ENCODE measurements around the gene PEX14. TPM values are rescaled to one million over a fixed set of nuclear protein-coding genes. Genes with fewer than 3 reads are reported as not detected.

PEX14 gene
- total RNA-seq, 2 experiments from 2014 or later, result 13.3 to 14.8 TPM

DNA sequence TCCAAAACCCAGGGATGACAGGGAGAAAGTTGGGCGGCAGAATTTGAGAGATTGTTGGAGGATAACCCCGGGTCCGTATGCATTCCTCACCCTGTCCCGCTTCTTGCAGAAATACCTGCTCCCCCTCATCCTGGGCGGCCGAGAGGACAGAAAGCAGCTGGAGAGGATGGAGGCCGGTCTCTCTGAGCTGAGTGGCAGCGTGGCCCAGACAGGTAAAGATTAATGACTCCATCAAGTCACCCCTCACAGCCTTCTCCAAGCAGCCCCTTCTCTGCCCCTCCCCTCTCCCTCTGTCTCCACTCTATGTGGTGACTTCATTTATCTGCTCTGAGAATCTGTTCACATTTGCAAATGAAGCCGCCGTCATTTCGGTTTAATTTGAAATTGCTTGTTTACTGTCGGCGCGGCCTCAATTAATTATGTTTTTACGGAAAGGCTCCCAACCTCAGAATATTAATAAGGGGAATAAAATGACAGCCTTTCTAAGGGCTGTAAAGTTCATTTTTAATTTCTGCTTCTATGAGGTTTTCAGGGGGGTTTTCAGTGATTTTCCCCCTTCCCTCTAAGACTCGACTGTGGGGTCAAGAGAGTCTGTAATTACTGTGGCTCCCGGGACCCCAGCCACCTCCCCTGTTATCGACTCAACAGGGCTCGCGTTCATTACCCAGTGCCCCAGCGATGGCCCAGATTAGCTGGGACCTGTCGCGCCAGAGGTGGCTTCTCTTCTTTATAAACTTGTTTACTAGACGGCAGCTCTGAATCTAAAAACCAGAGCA is 148.3 kb downstream of the PEX14 start:
- TF ChIP-seq, protein P1, sequence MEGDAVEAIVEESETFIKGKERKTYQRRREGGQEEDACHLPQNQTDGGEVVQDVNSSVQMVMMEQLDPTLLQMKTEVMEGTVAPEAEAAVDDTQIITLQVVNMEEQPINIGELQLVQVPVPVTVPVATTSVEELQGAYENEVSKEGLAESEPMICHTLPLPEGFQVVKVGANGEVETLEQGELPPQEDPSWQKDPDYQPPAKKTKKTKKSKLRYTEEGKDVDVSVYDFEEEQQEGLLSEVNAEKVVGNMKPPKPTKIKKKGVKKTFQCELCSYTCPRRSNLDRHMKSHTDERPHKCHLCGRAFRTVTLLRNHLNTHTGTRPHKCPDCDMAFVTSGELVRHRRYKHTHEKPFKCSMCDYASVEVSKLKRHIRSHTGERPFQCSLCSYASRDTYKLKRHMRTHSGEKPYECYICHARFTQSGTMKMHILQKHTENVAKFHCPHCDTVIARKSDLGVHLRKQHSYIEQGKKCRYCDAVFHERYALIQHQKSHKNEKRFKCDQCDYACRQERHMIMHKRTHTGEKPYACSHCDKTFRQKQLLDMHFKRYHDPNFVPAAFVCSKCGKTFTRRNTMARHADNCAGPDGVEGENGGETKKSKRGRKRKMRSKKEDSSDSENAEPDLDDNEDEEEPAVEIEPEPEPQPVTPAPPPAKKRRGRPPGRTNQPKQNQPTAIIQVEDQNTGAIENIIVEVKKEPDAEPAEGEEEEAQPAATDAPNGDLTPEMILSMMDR (IDR thresholded peaks at IDR 0.05), result no peak
- Mint-ChIP-seq H3K27ac (no peak overlapping the region), H3K4me1 (ENCODE audit: low read depth) (no peaks in the 10 kb centered on the region), H3K9me3 (no peaks in the 10 kb centered on the region), H3K36me3 (ENCODE audit: low read depth) (peaks cover 48% of the 10 kb centered on the region), H3K4me3 (no peak overlapping the region), H3K27me3 (no peaks in the 10 kb centered on the region)
- Histone ChIP-seq H3K4me3 (ENCODE audit: low read length) (no peak overlapping the region), H3K4me1 (ENCODE audit: insufficient read depth, low read length) (no peaks in the 10 kb centered on the region), H3K9me3 (ENCODE audit: control insufficient read depth in 1 of 2, insufficient read depth in 1 of 2, low read length in 2 of 2) (no peaks in the 10 kb centered on the region), H3K36me3 (ENCODE audit: insufficient read depth, low read length) (peaks cover 29% of the 10 kb centered on the region), H3K27ac (ENCODE audit: low read depth in 1 of 2, low read length in 2 of 2) (no peak overlapping the region), H3K27me3 (ENCODE audit: control insufficient read depth in 1 of 2, insufficient read depth in 2 of 2, low read length in 2 of 2) (no peaks in the 10 kb centered on the region)
- POLR2A ChIA-PET, result no interaction called here
- CTCF ChIA-PET, result no interaction called here
- DNase-seq (peak in 1 of 14 experiments; percentile 10), ATAC-seq (ENCODE audit: poor library complexity) (no peak)
- intact Hi-C loops (cut with DNase I, micrococcal nuclease), result no loop called here

DNA sequence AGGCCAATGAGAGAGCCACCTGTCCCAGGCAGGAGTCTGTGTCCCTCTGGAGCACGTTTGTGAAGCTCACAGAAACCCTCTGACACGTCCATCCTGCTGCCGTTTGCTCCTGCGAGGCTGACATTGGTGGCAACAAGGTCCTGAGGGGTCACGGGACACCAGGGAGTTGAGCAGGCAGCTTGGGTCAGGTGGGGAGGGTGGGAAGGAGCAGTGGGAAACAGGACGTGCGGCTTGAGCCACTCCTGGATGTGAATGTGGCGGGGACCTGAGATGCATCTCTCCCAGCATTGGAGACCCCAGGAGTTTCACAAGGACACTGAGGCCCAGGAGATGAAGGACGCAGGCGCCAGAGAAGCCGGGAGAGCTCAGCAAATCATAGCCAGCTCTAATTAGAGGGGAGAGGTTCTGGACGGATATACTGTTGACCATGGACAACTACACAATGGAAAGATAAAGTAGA is 149.0 kb downstream of the PEX14 start:
- H3K27ac ChIP-seq (ENCODE audit: low read depth in 1 of 2, low read length in 2 of 2), result no peak overlapping the region
- Mint-ChIP-seq H3K36me3 (ENCODE audit: low read depth) (peaks cover 44% of the 10 kb centered on the region), H3K4me3 (no peak overlapping the region), H3K9me3 (no peaks in the 10 kb centered on the region), H3K27ac (no peak overlapping the region), H3K4me1 (ENCODE audit: low read depth) (no peaks in the 10 kb centered on the region), H3K27me3 (no peaks in the 10 kb centered on the region)
- no peaks in the 10 kb centered on the region for H3K9me3 ChIP-seq (ENCODE audit: control insufficient read depth in 1 of 2, insufficient read depth in 1 of 2, low read length in 2 of 2)
- H3K27me3 ChIP-seq (ENCODE audit: control insufficient read depth in 1 of 2, insufficient read depth in 2 of 2, low read length in 2 of 2), result no peaks in the 10 kb centered on the region
- CTCF ChIA-PET, result no interaction called here
- DNase-seq, result peak in 1 of 14 experiments; percentile 28
- POLR2A ChIA-PET, result no interaction called here
- no peak for ATAC-seq (ENCODE audit: poor library complexity)
- H3K36me3 ChIP-seq (ENCODE audit: insufficient read depth, low read length), result peaks cover 30% of the 10 kb centered on the region
- intact Hi-C loops (cut with DNase I, micrococcal nuclease), result no loop called here
- no peak overlapping the region for H3K4me3 ChIP-seq (ENCODE audit: low read length)
- H3K4me1 ChIP-seq (ENCODE audit: insufficient read depth, low read length), result no peaks in the 10 kb centered on the region
- TF ChIP-seq, protein P1 (IDR thresholded peaks at IDR 0.05), result no peak

DNA sequence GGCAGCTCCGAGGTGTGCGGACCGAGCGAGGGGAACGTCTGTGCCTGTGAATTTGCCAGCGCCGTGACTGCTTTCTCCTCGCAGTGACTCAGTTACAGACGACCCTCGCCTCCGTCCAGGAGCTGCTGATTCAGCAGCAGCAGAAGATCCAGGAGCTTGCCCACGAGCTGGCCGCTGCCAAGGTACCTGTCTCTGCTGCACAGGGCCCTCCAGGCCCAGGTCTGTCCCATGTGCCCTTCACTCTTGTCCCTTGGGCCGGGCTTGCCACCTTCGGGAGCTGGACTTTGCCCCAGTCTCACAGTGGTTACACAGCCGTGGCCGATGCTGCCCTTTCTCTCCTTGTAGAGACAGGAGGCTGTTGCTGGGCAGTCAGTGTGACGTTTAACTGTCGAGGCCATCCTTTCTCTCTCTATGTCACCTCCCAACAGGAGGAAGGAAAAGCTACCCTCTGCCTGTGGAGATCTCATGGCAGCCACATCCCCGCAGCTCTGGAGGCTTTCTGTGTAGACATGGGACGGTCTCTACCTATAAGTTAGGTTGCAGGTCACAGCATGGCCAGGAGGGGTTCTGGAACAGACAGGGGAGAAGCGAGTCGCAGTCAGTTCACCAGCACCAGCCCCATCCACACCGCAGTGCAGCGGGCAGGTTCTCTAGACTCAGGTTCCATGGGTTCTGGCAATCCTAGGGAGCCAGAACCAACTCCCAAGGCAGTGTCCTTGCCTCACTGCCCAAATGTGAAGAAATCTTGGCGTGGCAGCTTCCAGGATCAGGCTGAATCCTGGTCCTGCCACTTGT is 149.7 kb downstream of the PEX14 start:
- intact Hi-C loops (cut with DNase I, micrococcal nuclease), result no loop called here
- H3K27me3 Mint-ChIP-seq, result no peaks in the 10 kb centered on the region
- ATAC-seq (ENCODE audit: poor library complexity) (no peak), DNase-seq (peak in 1 of 14 experiments; percentile 25)
- CTCF ChIA-PET, result no interaction called here
- H3K27ac Mint-ChIP-seq, result no peak overlapping the region
- no peaks in the 10 kb centered on the region for H3K27me3 ChIP-seq (ENCODE audit: control insufficient read depth in 1 of 2, insufficient read depth in 2 of 2, low read length in 2 of 2)
- H3K4me3 Mint-ChIP-seq, result no peak overlapping the region
- peaks cover 34% of the 10 kb centered on the region for H3K36me3 ChIP-seq (ENCODE audit: insufficient read depth, low read length)
- H3K27ac ChIP-seq (ENCODE audit: low read depth in 1 of 2, low read length in 2 of 2), result no peak overlapping the region
- no peak overlapping the region for H3K4me3 ChIP-seq (ENCODE audit: low read length)
- H3K4me1 ChIP-seq (ENCODE audit: insufficient read depth, low read length), result no peaks in the 10 kb centered on the region
- no peaks in the 10 kb centered on the region for H3K4me1 Mint-ChIP-seq (ENCODE audit: low read depth)
- POLR2A ChIA-PET, result no interaction called here
- TF ChIP-seq, protein P1 (IDR thresholded peaks at IDR 0.05), result no peak
- H3K9me3 Mint-ChIP-seq, result no peaks in the 10 kb centered on the region
- no peaks in the 10 kb centered on the region for H3K9me3 ChIP-seq (ENCODE audit: control insufficient read depth in 1 of 2, insufficient read depth in 1 of 2, low read length in 2 of 2)
- peaks cover 43% of the 10 kb centered on the region for H3K36me3 Mint-ChIP-seq (ENCODE audit: low read depth)
